H1 (cell line): ENCODE measurements around the gene SLCO4A1. TPM values are rescaled to one million over a fixed set of nuclear protein-coding genes. Genes with fewer than 3 reads are reported as not detected.

ENCODE experiments used
- CTCF ChIA-PET: fragments of 300-600 bp; sonication (Branson Sonifier 250); formaldehyde crosslinking; loops from one replicate; lab custom pipeline; 2021; ENCODE audit not compliant: partially characterized antibody; lab: Charles Lee
- POLR2A ChIA-PET: fragments of 300-600 bp; sonication (Branson Sonifier 250); formaldehyde crosslinking; loops from one replicate; lab custom pipeline; 2021; ENCODE audit warnings: inconsistent platforms; ENCODE audit not compliant: partially characterized antibody; lab: Charles Lee
- DNase-seq, 2 experiments: peaks; one replicate each; pipeline versions ENCODE4 v3.0.0 to v3.0.0-alpha.2; 2010 to 2022; ENCODE audit warnings: low spot score in 2 of 2, low read depth in 1 of 2, mixed read lengths in 1 of 2
- FAIRE-seq: peaks from 2 replicates; lab custom pipeline; 2011; peaks lifted over from hg19 to GRCh38; lab: Jason Lieb, UNC
- H2AFZ ChIP-seq: 2 replicates; pipeline ENCODE4 v1.8.1; 2012; ENCODE audit warnings: low read length, inconsistent platforms
- H2AK5ac ChIP-seq: 2 replicates; pipeline ENCODE4 v1.6.1; 2013; ENCODE audit warnings: low read depth, low read length
- H2BK120ac ChIP-seq: replicated peaks from 2 replicates; pipeline ENCODE3; 2013; ENCODE audit warnings: low read depth, low read length, inconsistent platforms
- H2BK12ac ChIP-seq: 2 replicates; pipeline ENCODE4 v1.6.1; 2013; ENCODE audit warnings: low read depth, low read length
- H2BK15ac ChIP-seq: 2 replicates; pipeline ENCODE4 v1.6.1; 2013; ENCODE audit warnings: low read length
- H2BK20ac ChIP-seq: 2 replicates; pipeline ENCODE4 v1.6.1; 2013; ENCODE audit warnings: low read length
- H2BK5ac ChIP-seq: 2 replicates; pipeline ENCODE4 v1.6.1; 2013; ENCODE audit warnings: low read depth, low read length
- H3K14ac ChIP-seq: 2 replicates; pipeline ENCODE4 v1.6.1; 2013; ENCODE audit warnings: inconsistent platforms; ENCODE audit not compliant: insufficient read length
- H3K18ac ChIP-seq: 2 replicates; pipeline ENCODE4 v1.6.1; 2013; ENCODE audit warnings: low read length; ENCODE audit errors: extremely low read depth
- H3K23ac ChIP-seq: 2 replicates; pipeline ENCODE4 v1.6.1; 2013; ENCODE audit warnings: inconsistent platforms; ENCODE audit not compliant: insufficient read length
- H3K23me2 ChIP-seq: 2 replicates; pipeline ENCODE4 v1.6.1; 2013; ENCODE audit warnings: low read depth, low read length
- H3K27ac ChIP-seq: 2 replicates; pipeline ENCODE4 v1.6.1; 2011; ENCODE audit warnings: low read depth, low read length, inconsistent platforms
- H3K27me3 ChIP-seq, 4 experiments: replicated peaks in 1 of 4; 1 replicate in 1 of 4; 2 replicates in 3 of 4; pipeline versions ENCODE4 v1.6.1 to v1.8.1; 2011 to 2013; ENCODE audit warnings: low read length in 3 of 4, mild to moderate bottlenecking in 3 of 4, inconsistent platforms in 2 of 4, mixed read lengths in 2 of 4, moderate library complexity in 1 of 4; ENCODE audit not compliant: control insufficient read depth in 3 of 4, insufficient read depth in 3 of 4; ENCODE audit errors: extremely low read depth in 1 of 4
- H3K36me3 ChIP-seq, 4 experiments: 2 replicates each; pipeline versions ENCODE4 v1.6.1 to v1.8.1; 2011 to 2013; ENCODE audit warnings: mild to moderate bottlenecking in 4 of 4, low read length in 3 of 4, moderate library complexity in 2 of 4, control low read depth in 1 of 4, inconsistent platforms in 1 of 4; ENCODE audit not compliant: insufficient read depth in 4 of 4, control insufficient read depth in 2 of 4
- H3K4ac ChIP-seq: replicated peaks from 2 replicates; pipeline ENCODE3; 2013; ENCODE audit warnings: low read length, low read depth, mixed read lengths, inconsistent platforms; ENCODE audit not compliant: insufficient read length
- H3K4me1 ChIP-seq, 4 experiments: replicated peaks in 1 of 4; 1 replicate in 1 of 4; 2 replicates in 3 of 4; pipeline versions ENCODE4 v1.6.1 to v1.8.1; 2011 to 2013; ENCODE audit warnings: low read length in 3 of 4, inconsistent platforms in 2 of 4, mixed read lengths in 1 of 4; ENCODE audit not compliant: insufficient read depth in 4 of 4, control insufficient read depth in 3 of 4
- H3K4me2 ChIP-seq, 2 experiments: 2 replicates each; pipeline versions ENCODE4 v1.6.1 to v1.8.1; 2011 to 2013; ENCODE audit warnings: low read depth in 2 of 2, low read length in 2 of 2, control low read depth in 1 of 2, inconsistent platforms in 1 of 2, mild to moderate bottlenecking in 1 of 2; ENCODE audit not compliant: insufficient read depth in 1 of 2
- H3K4me3 ChIP-seq, 4 experiments: fragments of 200-600, 300-600 bp in 1 of 4; sonication (generic), shearing (Covaris generic), sonication (Bioruptor Twin) in 1 of 4; 2 replicates each; pipeline versions ENCODE4 v1.5.1 to v1.8.1; 2011 to 2016; ENCODE audit warnings: low read length in 4 of 4, low read depth in 3 of 4, control low read depth in 2 of 4, inconsistent platforms in 2 of 4, mild to moderate bottlenecking in 2 of 4, mixed read lengths in 1 of 4, moderate library complexity in 1 of 4; ENCODE audit not compliant: insufficient read depth in 2 of 4; ENCODE audit errors: extremely low read depth in 1 of 4
- H3K56ac ChIP-seq: replicated peaks from 2 replicates; pipeline ENCODE3; 2013; ENCODE audit warnings: low read depth, mild to moderate bottlenecking, mixed read lengths, low read length, inconsistent platforms; ENCODE audit not compliant: insufficient read length
- H3K79me1 ChIP-seq: 2 replicates; pipeline ENCODE4 v1.6.1; 2013; ENCODE audit warnings: low read depth, low read length, control low read depth
- H3K79me2 ChIP-seq, 2 experiments: 2 replicates each; pipeline versions ENCODE4 v1.6.1 to v1.8.1; 2012 to 2013; ENCODE audit warnings: low read length in 2 of 2, mild to moderate bottlenecking in 2 of 2, inconsistent platforms in 1 of 2; ENCODE audit not compliant: insufficient read depth in 2 of 2, control insufficient read depth in 1 of 2
- H3K9ac ChIP-seq, 4 experiments: replicated peaks in 1 of 4; 1 replicate in 1 of 4; 2 replicates in 3 of 4; pipeline versions ENCODE4 v1.6.1 to v1.8.1; 2011 to 2013; ENCODE audit warnings: low read depth in 3 of 4, low read length in 3 of 4, control low read depth in 2 of 4, mild to moderate bottlenecking in 2 of 4, moderate library complexity in 2 of 4, inconsistent platforms in 1 of 4; ENCODE audit errors: extremely low read depth in 1 of 4
- H3K9me3 ChIP-seq, 2 experiments: 2 replicates each; pipeline versions ENCODE4 v1.6.1 to v1.8.1; 2012 to 2013; ENCODE audit warnings: mild to moderate bottlenecking in 2 of 2, moderate library complexity in 2 of 2, control low read depth in 1 of 2, inconsistent platforms in 1 of 2, low read depth in 1 of 2, low read length in 1 of 2, mixed read lengths in 1 of 2; ENCODE audit not compliant: insufficient read depth in 2 of 2
- H4K20me1 ChIP-seq, 2 experiments: replicated peaks in 1 of 2; 2 replicates each; pipeline versions ENCODE3 to v1.8.1; 2011 to 2013; ENCODE audit warnings: inconsistent platforms in 2 of 2, low read length in 2 of 2, mild to moderate bottlenecking in 1 of 2; ENCODE audit not compliant: insufficient read depth in 2 of 2, control insufficient read depth in 1 of 2
- H4K5ac ChIP-seq: 2 replicates; pipeline ENCODE4 v1.6.1; 2013; ENCODE audit warnings: low read length, low read depth, mixed read lengths, inconsistent platforms; ENCODE audit not compliant: insufficient read length
- H4K8ac ChIP-seq: 2 replicates; pipeline ENCODE4 v1.8.0; 2013; ENCODE audit warnings: mild to moderate bottlenecking, moderate library complexity, low read length, inconsistent platforms; ENCODE audit not compliant: insufficient read depth; ENCODE audit errors: extremely low read depth
- H4K91ac ChIP-seq: replicated peaks from 2 replicates; pipeline ENCODE3; 2013; ENCODE audit warnings: low read length, mixed read lengths, inconsistent platforms; ENCODE audit not compliant: insufficient read length
- BACH1 ChIP-seq: IDR thresholded peaks from 2 replicates; pipeline ENCODE4 v1.6.1; 2012; ENCODE audit warnings: low read length, improper control_type of control experiment
- CTBP2 ChIP-seq: IDR thresholded peaks from 2 replicates; pipeline ENCODE4 v1.7.0; 2011; ENCODE audit warnings: borderline replicate concordance, mild to moderate bottlenecking, moderate library complexity, mixed read lengths, low read length; ENCODE audit not compliant: insufficient read depth, insufficient read length
- EZH2 ChIP-seq: fragments of 200-600 bp; sonication (generic); IDR thresholded peaks from 2 replicates; pipeline ENCODE4 v1.7.1; 2012; ENCODE audit warnings: low read depth, mild to moderate bottlenecking, moderate library complexity, low read length, inconsistent platforms; ENCODE audit not compliant: severe bottlenecking
- GABPA ChIP-seq: IDR thresholded peaks from 2 replicates; pipeline ENCODE4 v1.6.1; 2011; ENCODE audit warnings: mild to moderate bottlenecking, low read length, moderate library complexity, borderline replicate concordance; ENCODE audit not compliant: insufficient read depth
- KDM5A ChIP-seq: fragments of 200-600 bp; IDR thresholded peaks from 2 replicates; pipeline ENCODE4 v1.7.1; 2012; ENCODE audit warnings: mild to moderate bottlenecking, low read length, inconsistent platforms, mixed read lengths
- RNF2 ChIP-seq: fragments of 200-900, 300-1000 bp; sonication (generic); IDR thresholded peaks from 2 replicates; pipeline ENCODE4 v1.7.1; 2016; ENCODE audit warnings: borderline replicate concordance, low read depth, mild to moderate bottlenecking, antibody characterized with exemption, low read length; ENCODE audit not compliant: poor library complexity, severe bottlenecking; ENCODE audit errors: missing control alignments
- WGBS, 2 experiments: shearing (Covaris generic) in 1 of 2; methylation state at CpG; one replicate each; pipeline versions ENCODE4 v1.1.6 to v1.1.7; 2013 to 2015; ENCODE audit warnings: low lambda C conversion rate in 2 of 2, mixed read lengths in 2 of 2, inconsistent platforms in 1 of 2, low coverage in 1 of 2, missing lambda C conversion rate in 1 of 2; ENCODE audit not compliant: insufficient replicate concordance in 2 of 2, insufficient coverage in 1 of 2, insufficient read length in 1 of 2; ENCODE audit errors: extremely low coverage in 1 of 2, missing lambda C conversion rate in 1 of 2; 5-methylcytosine and 5-hydroxymethylcytosine counted together
- polyA plus RNA-seq, 7 experiments: library from polyadenylated mRNA; depleted of rRNA in 3 of 7; stranded (reverse) in 5 of 7; unstranded in 2 of 7; fragments of >200 nt in 5 of 7; fragments of 200-250 nt in 2 of 7; gene quantifications; 1 replicate in 5 of 7; 2 replicates in 1 of 7; 4 replicates in 1 of 7; pipeline versions ENCODE4 v1.2.1 to v1.2.3, GENCODE V29; 2011 to 2013; ENCODE audit warnings: missing spikeins in 2 of 7, mixed read lengths in 2 of 7
- total RNA-seq: library from RNA; stranded (reverse); fragmentation: NEBNext Ultra II Directional; extraction: Animal tissue kit (Norgen Biotek cat#: 25700); gene quantifications from 2 replicates; pipeline ENCODE4 v1.2.1, GENCODE V29; 2021

The SLCO4A1 gene
- total and polyA plus RNA-seq, 2 of the 8 experiments (the other 6 are each of a cell fraction or from before 2014, with no cell fraction given): 10.5 to 18.5 TPM

DNA sequence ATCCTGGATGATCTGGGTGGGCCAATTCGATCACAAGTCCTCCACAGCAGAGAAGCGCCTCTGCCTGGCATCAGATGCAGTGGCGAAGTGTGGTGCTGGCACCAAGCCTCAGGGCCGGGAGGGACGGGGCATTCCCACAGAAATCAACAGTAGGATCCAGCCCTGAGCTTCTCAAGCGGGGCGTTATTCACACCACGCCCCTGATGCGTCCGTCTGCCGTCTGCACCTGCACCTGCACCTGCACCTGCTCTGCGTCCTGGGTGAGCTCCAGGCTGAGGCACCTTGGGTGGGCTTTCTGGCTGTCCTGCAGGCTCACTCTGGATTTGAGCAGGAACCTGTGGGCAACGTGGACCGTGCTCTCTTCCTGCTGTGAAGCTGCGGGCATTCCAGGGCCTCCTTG is 52.6 kb downstream of the SLCO4A1 start:
- Histone ChIP-seq H4K8ac (no peak overlapping the region), H2BK5ac (no peak overlapping the region), H3K27ac (no peak overlapping the region), H2AK5ac (no peak overlapping the region), H3K9me3 (no peaks in the 10 kb centered on the region), H3K4me2 (no peak overlapping the region), H2BK120ac (no peak overlapping the region), H3K27me3 (no peaks in the 10 kb centered on the region; a peak in 1 of 7 replicates), H4K5ac (no peak overlapping the region), H2BK12ac (no peak overlapping the region), H3K18ac (no peak overlapping the region), H3K14ac (no peak overlapping the region), H4K91ac (no peak overlapping the region), H3K36me3 (no peaks in the 10 kb centered on the region), H3K79me1 (no peaks in the 10 kb centered on the region), H4K20me1 (peaks cover 0 to 4% of the 10 kb centered on the region in 2 experiments), H3K23me2 (no peaks in the 10 kb centered on the region), H2BK15ac (no peak overlapping the region), H3K23ac (no peak overlapping the region), H2AFZ (no peak overlapping the region)
- no peak for DNase-seq
- POLR2A ChIA-PET: interaction anchor here (1.4 kb wide), 2 partner anchors 9 to 203 kb away, joined by 3 to 4 read pairs; no protein-coding TSS in a partner anchor
- TF ChIP-seq BACH1 (no peak), RNF2 (no peak), EZH2 (no peak), KDM5A (no peak), CTBP2 (no peak), GABPA (no peak)
- TF ChIP-seq, all 59 proteins: peak for 0
- Histone ChIP-seq H2BK20ac (no peak overlapping the region), H3K4me1 (no peaks in the 10 kb centered on the region), H3K79me2 (no peaks in the 10 kb centered on the region), H3K4ac (no peak overlapping the region), H3K9ac (no peak overlapping the region), H3K4me3 (no peak overlapping the region), H3K56ac (no peak overlapping the region)
- WGBS, 2 experiments: 89% methylated on average over 15 of the region's 15 CpGs; no CpG with 5 or more reads in 1 of the 2 experiments
- FAIRE-seq: no peak
- CTCF ChIA-PET: interaction anchor here (0.6 to 2.6 kb wide), 12 partner anchors 9 to 113 kb away, joined by 3 to 13 read pairs (median 4); partner anchors contain the start of gene NTSR1
